Femur (tissue), 1 donor: Measurements from ENCODE around the gene TAB2.
"Not testable (repeated sequence)": the region's sequence is repeated elsewhere in the genome, so short reads cannot be mapped to it uniquely, and the experiment has no call there.

Source experiments
- DNase-seq: peaks from one replicate; pipeline ENCODE4 v3.0.0-alpha.2; 2017

The TAB2 gene

DNA sequence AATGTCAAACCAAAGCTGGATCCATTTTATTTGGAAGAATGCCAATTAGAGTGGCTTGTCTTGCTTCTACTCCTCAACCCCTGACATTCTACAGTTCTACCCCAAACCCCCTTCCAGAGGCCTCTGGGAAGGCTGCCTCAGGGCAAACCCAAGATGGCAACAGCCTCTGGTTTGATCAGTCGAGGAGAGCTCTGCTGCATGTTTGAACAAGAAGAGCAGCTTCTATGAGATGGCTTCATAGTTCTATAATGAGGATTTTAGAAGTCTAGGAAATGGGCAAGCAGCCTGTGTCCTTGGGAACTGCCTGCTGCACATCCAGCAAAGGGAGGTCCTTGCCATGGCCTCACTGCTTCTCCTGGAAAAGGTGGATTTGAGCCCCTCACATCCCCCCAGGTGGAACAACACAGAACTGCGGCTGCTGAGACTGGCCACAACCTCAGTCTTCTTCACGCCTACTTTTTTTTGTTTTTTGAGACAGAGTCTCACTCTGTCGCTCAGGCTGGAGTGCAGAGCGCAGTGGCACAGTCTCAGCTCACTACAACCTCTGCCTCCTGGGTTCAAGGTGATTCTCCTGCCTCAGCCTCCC is 129.4 kb downstream of the TAB2 start:
- DNase-seq: no peak

GRCh38 chr6:149448821-149449453 is 131.4 kb downstream of the TAB2 start:
- no peak for DNase-seq

GRCh38 chr6:149449831-149450678 is 132.5 kb downstream of the TAB2 start:
- DNase-seq: no peak

DNA sequence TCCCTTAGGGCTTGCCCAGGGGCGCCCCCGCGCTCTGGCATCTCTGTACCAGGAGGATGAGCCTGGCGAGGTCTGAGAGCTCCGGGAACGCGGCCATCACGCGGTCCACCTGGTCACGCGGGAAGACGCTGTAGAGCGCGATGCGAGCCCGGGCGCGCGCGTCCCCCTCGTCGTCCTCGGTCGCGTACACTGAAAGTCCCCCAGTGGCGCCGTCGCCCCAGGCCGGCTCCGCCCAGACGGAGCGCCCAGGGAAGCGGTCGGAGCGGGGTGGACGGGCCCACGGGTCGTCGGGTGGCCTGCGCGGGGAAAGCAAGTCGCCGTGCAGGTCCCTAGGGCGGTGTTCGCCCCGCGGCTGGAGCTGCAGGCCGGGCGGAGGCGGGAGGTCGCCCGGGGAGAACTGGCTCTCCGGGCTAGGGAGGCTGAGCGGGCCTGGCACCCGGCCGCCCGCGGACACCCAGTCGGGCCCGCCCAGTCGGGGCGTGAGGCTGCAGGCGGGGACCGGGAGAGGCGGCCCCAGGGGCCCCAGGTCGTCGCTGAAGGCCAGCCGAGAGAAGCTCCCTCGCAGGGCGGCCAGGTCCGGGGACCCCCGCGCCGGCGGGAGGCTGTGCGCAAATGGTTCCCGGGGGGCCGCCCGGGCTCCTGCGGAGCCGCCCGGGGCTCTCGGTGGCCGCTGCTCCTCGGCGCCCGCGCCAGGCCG is 133.3 kb downstream of the TAB2 start:
- DNase-seq: peak; percentile 55

GRCh38 chr6:149451376-149452036 is 134.0 kb downstream of the TAB2 start:
- peak; percentile 65 for DNase-seq

DNA sequence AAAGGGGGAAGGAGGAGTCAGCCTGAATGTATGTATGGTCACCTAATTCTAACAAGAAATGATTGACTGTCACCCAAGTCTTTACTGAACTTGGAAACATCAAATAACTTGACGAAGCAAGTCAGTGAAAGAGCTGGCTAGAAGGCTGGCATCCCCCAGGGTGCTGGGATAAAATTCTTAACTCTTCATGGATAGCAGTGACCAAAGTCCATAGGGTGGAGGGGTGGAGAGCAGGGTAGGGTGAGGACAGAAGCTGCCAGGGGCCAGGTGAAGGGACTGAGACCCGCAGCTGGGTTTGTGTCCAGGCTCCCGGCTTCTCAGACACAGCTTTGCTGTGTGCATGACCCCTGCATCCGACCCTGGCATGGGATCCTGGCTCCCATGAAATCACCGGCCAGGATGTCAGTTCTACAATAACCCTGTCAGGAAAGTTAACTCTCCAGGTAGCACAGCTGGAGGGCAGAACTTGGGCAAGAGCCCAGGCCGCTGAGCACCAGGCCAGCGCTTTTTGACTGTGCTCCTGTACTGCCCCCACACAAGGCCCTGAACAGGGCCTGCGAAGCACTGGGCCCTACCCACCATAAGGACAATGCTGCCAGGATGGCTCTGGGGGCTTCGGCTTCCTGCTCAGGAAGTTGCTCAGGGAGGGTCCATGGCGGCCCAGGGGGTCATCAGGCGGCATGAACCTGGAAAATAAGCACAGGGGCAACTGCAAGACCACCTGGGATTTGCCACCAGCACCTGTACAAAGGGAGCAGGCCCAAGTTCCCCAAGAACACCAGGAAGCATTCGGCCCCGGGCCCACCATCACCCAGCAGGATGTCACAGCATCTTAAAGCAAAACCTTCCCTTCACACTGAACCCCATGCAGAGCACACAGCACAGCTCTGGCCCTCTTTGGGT is 134.8 kb downstream of the TAB2 start:
- no peak for DNase-seq

DNA sequence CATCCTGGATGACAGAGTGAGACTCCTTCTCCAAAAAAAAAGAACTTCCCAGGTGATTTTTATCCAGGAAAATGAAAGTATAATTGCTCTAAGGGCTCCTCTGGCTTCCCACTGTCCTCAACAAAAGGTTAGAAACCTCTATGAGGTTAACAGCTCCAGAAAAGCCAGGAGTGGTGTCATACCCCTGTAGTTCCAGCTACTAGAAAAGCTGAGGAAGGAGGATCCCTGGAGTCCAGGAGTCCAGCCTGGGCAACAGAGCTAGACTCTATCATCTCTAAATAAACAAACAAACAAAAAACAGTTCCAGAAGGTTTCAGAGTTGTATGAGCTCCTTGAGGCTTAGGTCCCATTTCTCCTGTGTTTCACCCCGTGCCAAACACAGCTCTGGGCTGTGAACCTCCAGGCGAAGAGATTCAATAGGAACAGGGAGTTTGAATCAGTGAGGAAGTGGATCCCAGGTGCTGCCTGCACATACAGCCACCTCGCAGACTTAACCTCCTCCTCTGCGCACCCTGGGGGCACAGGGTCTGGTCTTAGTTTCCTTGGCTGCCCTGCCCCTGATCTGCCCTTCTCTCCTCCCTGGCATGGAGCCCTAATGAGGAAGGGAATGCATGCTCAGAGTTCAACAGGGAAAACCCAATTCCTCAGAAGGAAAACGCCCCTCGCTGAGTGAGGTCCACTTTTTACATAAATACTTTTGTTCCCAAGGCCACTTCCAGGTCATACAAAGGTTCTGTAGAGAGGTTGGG is 136.3 kb downstream of the TAB2 start:
- no peak for DNase-seq

DNA sequence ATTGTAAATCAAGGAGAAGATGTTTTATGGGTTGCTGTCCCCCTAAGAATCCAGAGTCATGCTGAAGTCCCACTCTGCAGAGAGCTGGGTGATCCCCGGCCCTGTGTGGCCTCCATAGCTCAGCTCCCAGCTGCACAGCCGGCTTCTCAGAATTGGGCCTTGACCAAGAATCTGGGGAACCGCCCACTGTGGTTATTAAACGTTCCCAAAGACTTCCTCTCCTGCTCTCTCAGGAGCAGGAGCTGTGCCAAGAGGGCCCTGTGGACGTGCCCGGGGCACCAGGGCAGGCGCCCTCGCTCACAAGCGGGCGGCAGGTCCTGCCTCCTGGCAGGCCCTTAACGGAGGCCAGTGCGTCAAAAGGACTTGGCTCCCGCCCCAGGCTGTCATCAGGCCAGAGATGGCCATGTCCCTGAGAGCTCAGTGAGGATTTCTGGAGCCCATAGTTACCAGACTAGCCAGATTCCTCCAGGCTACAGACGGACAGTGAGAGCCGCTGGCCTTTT is 136.9 kb downstream of the TAB2 start:
- DNase-seq: peak; percentile 92

DNA sequence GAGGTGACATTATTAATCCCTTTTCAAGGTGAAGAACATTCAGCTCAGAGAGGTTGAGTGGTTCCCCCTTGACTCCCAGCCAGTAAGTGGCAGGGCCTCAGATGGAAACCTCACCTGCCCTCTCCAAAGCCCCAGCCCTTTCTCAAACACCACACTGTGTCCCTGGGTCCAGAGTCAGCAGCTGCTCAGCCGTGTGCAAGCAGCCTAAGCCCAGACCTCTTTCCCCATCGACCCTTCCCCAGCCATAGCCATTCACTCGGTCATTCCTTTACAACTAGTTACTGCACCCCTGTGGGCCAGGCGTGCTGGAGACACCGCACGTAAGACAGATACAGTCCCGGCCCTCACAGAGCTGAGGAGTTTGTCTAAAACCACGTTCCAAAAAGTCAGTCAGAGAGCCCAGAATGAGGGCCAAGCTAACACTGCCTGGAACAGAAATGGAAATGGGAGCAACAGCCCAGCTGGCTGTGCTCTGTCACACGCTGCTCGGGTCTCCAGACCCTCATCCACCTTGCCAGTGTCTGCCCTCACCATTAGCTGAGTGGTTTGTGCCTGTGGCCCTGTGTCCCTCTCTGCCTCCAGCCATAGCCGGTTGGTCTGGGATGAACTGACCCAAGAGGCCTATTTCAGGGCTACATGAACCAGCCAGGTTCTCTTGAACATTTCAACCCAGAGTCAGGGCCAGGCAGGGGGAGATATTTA is 137.7 kb downstream of the TAB2 start:
- DNase-seq: no peak

GRCh38 chr6:149456311-149457021 is 139.0 kb downstream of the TAB2 start:
- DNase-seq: no peak

DNA sequence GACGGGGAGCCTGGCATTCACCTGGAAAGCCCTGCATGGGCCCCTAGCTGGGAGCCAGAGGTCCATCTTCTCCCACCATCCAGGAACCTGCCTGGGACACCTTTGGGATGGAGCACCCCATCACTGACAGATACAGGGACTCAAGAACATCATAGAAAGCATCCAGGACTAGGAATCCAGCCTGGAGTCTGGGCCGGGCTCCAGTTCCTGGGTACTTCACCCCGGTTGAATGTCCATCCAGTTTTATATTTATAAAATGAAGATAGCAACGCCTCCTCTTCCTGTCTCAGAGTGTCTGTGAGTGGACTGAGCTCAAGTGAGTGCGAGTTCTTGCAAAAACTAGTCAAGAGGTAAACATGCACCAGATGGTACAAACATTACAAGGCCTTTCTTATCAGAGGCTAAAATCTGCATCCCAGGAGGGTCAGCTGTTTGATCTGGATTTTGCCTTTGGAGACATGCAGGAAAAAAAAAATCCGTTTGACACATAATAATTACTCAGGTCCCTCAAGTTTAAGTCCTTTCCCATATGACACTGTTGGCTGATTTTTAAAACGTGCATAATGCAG is 139.9 kb downstream of the TAB2 start:
- DNase-seq: no peak

DNA sequence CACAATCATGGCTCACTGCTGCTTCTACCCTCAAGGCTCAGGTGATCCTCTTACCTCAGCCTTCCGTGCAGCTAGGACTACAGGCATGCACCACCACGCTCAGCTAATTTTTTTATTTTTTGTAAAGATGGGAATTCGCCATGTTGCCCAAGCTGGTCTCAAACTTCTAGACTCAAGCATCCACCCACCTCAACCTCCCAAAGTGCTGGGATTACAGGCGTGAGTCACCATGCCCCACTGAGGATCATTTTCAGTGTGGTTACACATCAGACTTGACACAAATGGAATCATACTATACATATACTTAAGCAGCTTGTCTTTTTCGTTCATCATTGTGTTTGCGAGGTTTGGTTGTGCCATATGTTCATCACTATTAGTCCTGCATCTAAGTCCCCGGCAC is 140.7 kb downstream of the TAB2 start:
- DNase-seq: no peak

- no peak for DNase-seq
Measured at GRCh38 chr6:149458806-149459205, 141.3 kb downstream of the TAB2 start.

DNA sequence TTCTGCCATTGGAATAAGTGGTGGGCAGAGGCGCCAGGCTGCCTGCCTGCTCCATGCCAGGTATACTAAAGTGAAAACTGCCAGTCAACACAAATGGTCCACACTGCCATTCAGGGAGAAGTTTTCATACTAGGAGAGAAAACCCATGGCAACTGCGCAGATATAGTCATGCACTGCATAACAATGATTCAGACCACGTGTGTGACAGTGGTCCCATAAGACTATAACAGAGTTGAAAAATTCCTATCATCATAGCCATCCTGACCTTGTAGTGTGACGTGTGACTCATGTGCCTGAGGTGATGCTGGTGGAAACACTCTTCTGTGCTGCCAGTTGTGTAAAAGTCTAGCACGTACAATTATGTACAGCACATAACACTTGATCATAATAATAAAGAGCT is 142.2 kb downstream of the TAB2 start:
- no peak for DNase-seq

- DNase-seq: not testable (repeated sequence)
Measured at GRCh38 chr6:149460249-149460648, 142.7 kb downstream of the TAB2 start.
